Activated T-cell treated with anti-CD3 and anti-CD28 coated beads, Interleukin-2, amount 50 U/mL, for 4 hours (primary cell): ENCODE results near the gene RAPGEF4. TPM values are rescaled to one million over a fixed set of nuclear protein-coding genes. Genes with fewer than 3 reads are reported as not detected.

Experiments used
- ATAC-seq, 2 donors: fragments of 200-7000 bp; cut with Tn5 transposase; one replicate each; pipeline ENCODE4 v1.10.0; 2021
- DNase-seq: peaks from one replicate; pipeline ENCODE4 v3.0.0-alpha.2; 2020
- H3K27me3 Mint-ChIP-seq: one replicate; pipeline ENCODE4 v1.8.0; 2021; ENCODE audit warnings: low read depth, mixed read lengths
- H3K36me3 Mint-ChIP-seq: one replicate; pipeline ENCODE4 v1.8.0; 2022; ENCODE audit warnings: mixed read lengths; ENCODE audit not compliant: insufficient read depth
- H3K4me1 Mint-ChIP-seq: one replicate; pipeline ENCODE4 v1.8.0; 2021; ENCODE audit warnings: low read depth, mixed read lengths
- H3K4me3 Mint-ChIP-seq: one replicate; pipeline ENCODE4 v1.8.0; 2021; ENCODE audit warnings: mild to moderate bottlenecking, moderate library complexity, mixed read lengths
- H3K9me3 Mint-ChIP-seq: one replicate; pipeline ENCODE4 v1.8.0; 2021; ENCODE audit warnings: mixed read lengths
- total RNA-seq, 3 donors: library from RNA; stranded (reverse); gene quantifications; one replicate each; pipeline ENCODE4 v1.2.1, GENCODE V29; 2021

Gene RAPGEF4
- total RNA-seq, 3 donors from 2014 or later = 0.20 to 0.47 (median 0.33) TPM

DNA sequence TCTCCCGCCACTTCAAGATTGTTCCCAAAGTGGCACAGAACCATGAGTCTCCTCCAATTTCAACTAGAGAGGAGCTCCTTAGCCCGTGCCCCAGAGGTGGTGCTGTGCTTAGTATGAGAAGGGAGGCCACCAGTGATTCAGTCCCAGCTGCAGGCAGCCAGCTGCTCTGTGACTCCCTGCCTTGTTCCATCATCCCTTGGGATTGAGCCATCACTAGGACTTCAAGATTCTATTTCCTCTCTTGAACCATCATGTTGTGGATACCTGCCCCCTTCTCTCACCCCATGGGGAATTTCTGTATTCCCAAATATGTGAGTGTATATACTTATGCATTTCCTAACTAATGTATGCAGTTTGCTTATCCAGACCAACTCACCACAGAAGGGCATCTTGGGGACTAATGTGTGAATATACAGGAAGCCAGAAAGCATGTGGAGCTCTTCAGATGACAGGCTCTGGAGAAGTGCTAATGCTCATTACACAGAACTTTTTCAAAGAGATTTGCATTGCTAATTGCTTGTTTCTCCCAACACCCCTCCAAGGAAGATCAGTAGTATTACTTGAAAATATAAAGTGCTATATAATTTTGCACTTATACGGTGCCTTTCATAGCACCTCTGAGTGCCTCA, 229.0 kb downstream of the RAPGEF4 start:
- DNase-seq = no peak
- Mint-ChIP-seq H3K9me3 (no peaks in the 10 kb centered on the region), H3K4me3 (no peak overlapping the region), H3K4me1 (peaks cover 11% of the 10 kb centered on the region), H3K36me3 (no peaks in the 10 kb centered on the region), H3K27me3 (no peaks in the 10 kb centered on the region)
- no peak for ATAC-seq

GRCh38 chr2:172965433-172966212, 230.0 kb downstream of the RAPGEF4 start:
- DNase-seq (no peak), ATAC-seq (no peak)
- Mint-ChIP-seq H3K9me3 (no peaks in the 10 kb centered on the region), H3K4me1 (peaks cover 19% of the 10 kb centered on the region), H3K27me3 (peaks cover 4% of the 10 kb centered on the region), H3K4me3 (no peak overlapping the region), H3K36me3 (no peaks in the 10 kb centered on the region)

DNA sequence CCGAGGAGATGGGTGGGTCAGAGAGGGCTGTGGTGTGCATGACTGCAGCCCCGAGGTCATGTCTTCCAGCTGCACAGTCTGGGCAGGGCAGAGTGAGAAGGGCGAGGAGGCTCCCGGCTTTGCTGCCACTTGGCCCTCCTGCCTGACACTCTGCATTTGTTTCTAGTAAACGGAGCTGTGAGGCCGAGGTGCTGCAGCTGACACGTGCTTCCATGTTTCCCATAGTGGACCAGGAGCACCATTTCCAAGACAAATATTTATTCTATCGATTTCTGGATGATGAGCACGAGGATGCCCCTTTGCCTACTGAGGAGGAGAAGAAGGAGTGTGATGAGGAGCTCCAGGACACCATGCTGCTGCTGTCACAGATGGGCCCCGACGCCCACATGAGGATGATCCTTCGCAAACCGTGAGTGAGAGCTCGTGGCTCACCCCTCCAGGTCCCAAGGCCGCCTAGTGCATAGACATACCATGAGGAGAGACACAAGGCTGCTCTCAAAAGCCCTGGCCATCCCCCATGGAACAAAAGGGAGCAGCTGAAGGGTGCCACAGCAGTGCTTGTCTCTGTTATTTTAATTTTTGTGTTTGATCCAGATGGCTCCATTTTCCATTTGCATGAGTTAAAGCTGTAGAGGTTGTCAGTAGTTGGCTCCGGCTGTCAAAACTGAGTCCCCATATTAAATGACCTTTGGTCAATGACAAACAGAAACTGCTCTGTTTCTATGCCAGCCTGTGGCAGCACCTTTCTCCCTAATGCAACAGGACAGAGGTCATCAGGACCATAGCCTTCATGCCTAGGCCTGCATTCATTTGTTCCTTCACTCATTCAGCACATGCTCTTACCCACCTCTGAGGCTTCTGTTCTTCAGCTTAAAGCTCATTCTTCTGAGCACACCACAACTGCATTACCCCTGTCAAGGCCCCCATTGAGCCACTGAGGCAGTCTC, 231.7 kb downstream of the RAPGEF4 start:
- Mint-ChIP-seq H3K4me3 (no peak overlapping the region), H3K9me3 (no peaks in the 10 kb centered on the region), H3K4me1 (peaks cover 22% of the 10 kb centered on the region), H3K36me3 (no peaks in the 10 kb centered on the region), H3K27me3 (peaks cover 10% of the 10 kb centered on the region)
- DNase-seq = no peak
- no peak for ATAC-seq

DNA sequence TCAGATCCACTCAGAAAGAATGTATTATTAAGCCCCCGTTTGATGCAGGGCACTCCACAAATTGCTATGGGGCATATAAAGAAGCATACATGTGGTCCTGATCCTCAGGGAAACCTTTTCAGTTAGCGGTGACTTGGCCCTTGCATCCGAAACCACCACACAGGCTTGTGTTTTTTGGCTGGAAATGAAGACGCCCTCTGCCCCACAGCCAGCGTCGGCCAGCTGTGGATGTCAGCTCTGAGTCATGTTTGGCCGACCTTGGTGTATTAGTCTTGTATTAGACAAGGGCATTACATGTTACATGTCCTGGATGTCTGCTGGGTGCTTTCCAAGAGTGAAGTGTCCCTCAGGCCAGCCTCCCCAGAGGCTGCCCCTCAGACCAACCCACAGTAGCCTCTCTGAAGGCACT, 232.4 kb downstream of the RAPGEF4 start:
- Mint-ChIP-seq H3K4me3 (no peak overlapping the region), H3K4me1 (peaks cover 14% of the 10 kb centered on the region), H3K36me3 (no peaks in the 10 kb centered on the region), H3K27me3 (peaks cover 10% of the 10 kb centered on the region), H3K9me3 (no peaks in the 10 kb centered on the region)
- DNase-seq (no peak), ATAC-seq (no peak)

- no peak for ATAC-seq
- H3K4me3 Mint-ChIP-seq = no peak overlapping the region
Measured at GRCh38 chr2:172969166-172969565, 233.5 kb downstream of the RAPGEF4 start.

GRCh38 chr2:172969609-172970008, 234.0 kb downstream of the RAPGEF4 start:
- H3K4me3 Mint-ChIP-seq = no peak overlapping the region
- DNase-seq = no peak

More at GRCh38 chr2:172969166-172969565, 233.5 kb downstream of the RAPGEF4 start:
- DNase-seq = no peak
- Mint-ChIP-seq H3K9me3 (no peaks in the 10 kb centered on the region), H3K27me3 (peaks cover 12% of the 10 kb centered on the region), H3K36me3 (no peaks in the 10 kb centered on the region), H3K4me1 (peaks cover 13% of the 10 kb centered on the region)

DNA sequence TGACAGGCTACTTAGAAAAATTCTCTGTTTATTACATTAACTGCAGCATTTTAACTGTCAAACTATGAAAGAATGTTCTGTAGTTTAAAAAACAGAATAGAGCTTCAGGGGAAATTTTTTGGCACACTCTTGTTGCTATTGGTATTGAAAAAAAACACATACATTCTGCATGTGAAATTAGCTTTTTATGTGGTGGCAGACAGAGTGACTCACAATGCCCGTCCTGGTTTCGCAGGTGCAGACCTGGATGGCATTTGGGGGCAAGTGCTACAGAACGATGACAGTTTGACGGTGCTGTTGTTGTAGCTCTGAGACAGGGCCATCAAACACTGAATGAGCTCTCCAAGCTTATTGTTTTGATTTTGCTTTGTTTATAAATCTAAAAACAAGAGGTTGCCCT, 235.0 kb downstream of the RAPGEF4 start:
- no peaks in the 10 kb centered on the region for H3K9me3 Mint-ChIP-seq

More at GRCh38 chr2:172969609-172970008, 234.0 kb downstream of the RAPGEF4 start:
- peaks cover 13% of the 10 kb centered on the region for H3K4me1 Mint-ChIP-seq
- H3K9me3 Mint-ChIP-seq = no peaks in the 10 kb centered on the region
- H3K27me3 Mint-ChIP-seq = peaks cover 12% of the 10 kb centered on the region
- H3K36me3 Mint-ChIP-seq = no peaks in the 10 kb centered on the region
- ATAC-seq = no peak

GRCh38 chr2:172972005-172972619, 236.5 kb downstream of the RAPGEF4 start:
- ATAC-seq = peak; percentile 42 to 60
- DNase-seq = no peak
- no peak overlapping the region for H3K4me3 Mint-ChIP-seq
- H3K36me3 Mint-ChIP-seq = no peaks in the 10 kb centered on the region
- no peaks in the 10 kb centered on the region for H3K9me3 Mint-ChIP-seq
- peaks cover 13% of the 10 kb centered on the region for H3K4me1 Mint-ChIP-seq
- peaks cover 12% of the 10 kb centered on the region for H3K27me3 Mint-ChIP-seq

More for the DNA sequence above, 235.0 kb downstream of the RAPGEF4 start:
- Mint-ChIP-seq H3K4me3 (no peak overlapping the region), H3K27me3 (peaks cover 12% of the 10 kb centered on the region), H3K4me1 (peaks cover 13% of the 10 kb centered on the region), H3K36me3 (no peaks in the 10 kb centered on the region)
- DNase-seq (peak; percentile 23), ATAC-seq (peak; percentile 87 to 92)

DNA sequence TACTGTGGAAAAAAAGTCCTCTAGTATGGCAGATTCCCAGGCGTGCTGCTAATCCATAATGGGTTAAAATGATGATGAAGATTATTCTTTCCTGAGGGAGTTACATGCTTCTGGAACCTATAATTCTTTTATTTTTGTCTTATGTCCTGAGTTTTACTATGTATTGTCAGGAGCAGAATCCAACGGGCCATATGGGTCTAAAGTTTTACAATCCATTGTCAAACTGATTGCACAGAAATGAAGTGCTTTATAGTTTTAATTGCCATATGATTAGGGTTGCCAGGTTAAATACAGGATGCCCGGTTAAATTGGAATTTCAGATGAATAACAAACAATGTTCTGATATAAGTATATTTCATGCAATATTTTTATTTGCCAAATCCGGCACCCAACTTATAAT, 239.1 kb downstream of the RAPGEF4 start:
- Mint-ChIP-seq H3K9me3 (no peaks in the 10 kb centered on the region), H3K36me3 (no peaks in the 10 kb centered on the region), H3K4me3 (no peak overlapping the region), H3K4me1 (peaks cover 13% of the 10 kb centered on the region), H3K27me3 (peaks cover 14% of the 10 kb centered on the region)
- no peak for ATAC-seq
- DNase-seq = no peak

DNA sequence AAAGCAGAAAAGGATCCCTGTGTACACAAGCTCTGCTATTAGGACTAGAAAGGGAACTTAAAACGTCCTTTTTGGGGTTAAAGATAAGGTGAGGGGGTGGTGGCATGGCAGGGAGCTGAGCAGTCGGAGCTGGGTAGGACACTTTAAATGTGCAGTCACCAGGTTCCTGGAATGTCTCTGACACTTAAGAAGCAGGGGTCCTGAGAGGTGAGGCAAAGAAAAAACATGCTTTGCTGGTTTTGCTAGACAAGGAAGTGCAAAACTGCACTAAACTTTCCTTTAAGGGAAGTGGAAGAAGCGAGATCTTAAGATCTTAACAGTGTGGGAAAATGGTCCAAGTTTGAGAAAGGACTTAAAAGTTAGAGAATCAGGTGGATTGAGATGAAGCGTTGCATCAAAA, 240.5 kb downstream of the RAPGEF4 start:
- peaks cover 1% of the 10 kb centered on the region for H3K4me1 Mint-ChIP-seq
- no peaks in the 10 kb centered on the region for H3K9me3 Mint-ChIP-seq
- DNase-seq (no peak), ATAC-seq (no peak)
- peaks cover 17% of the 10 kb centered on the region for H3K27me3 Mint-ChIP-seq
- no peak overlapping the region for H3K4me3 Mint-ChIP-seq
- no peaks in the 10 kb centered on the region for H3K36me3 Mint-ChIP-seq

GRCh38 chr2:172976816-172977215, 241.2 kb downstream of the RAPGEF4 start:
- H3K9me3 Mint-ChIP-seq = no peaks in the 10 kb centered on the region
- H3K4me3 Mint-ChIP-seq = no peak overlapping the region
- no peak for ATAC-seq
- peaks cover 15% of the 10 kb centered on the region for H3K27me3 Mint-ChIP-seq
- no peaks in the 10 kb centered on the region for H3K4me1 Mint-ChIP-seq
- no peaks in the 10 kb centered on the region for H3K36me3 Mint-ChIP-seq
- no peak for DNase-seq

GRCh38 chr2:172977270-172978062, 241.8 kb downstream of the RAPGEF4 start:
- DNase-seq (no peak), ATAC-seq (peak in 1 of 2 donors; percentile 35)
- Mint-ChIP-seq H3K36me3 (no peaks in the 10 kb centered on the region), H3K27me3 (peaks cover 11% of the 10 kb centered on the region), H3K4me1 (no peaks in the 10 kb centered on the region), H3K9me3 (no peaks in the 10 kb centered on the region), H3K4me3 (no peak overlapping the region)

DNA sequence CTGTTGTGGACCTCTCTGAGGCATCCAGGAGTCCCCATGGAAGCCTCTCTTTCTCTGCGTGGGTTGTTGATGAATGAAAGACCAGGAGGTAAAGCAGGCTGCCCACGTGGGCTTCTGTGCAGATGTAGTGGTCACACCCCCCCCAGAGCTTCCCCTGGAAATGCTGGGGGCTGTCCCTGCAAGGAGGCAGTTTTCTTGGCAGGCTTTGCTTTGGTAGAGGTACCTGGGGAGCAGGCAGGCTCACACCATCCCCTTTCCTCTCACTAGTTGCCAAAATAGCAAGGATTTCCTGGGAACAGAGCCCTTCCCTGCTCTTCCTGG, 242.4 kb downstream of the RAPGEF4 start:
- Mint-ChIP-seq H3K36me3 (no peaks in the 10 kb centered on the region), H3K9me3 (no peaks in the 10 kb centered on the region), H3K4me1 (no peaks in the 10 kb centered on the region), H3K27me3 (peaks cover 11% of the 10 kb centered on the region), H3K4me3 (no peak overlapping the region)
- DNase-seq (no peak), ATAC-seq (peak in 1 of 2 donors; percentile 35)
